ENCODE data around the gene INSRR.

Gene INSRR

DNA sequence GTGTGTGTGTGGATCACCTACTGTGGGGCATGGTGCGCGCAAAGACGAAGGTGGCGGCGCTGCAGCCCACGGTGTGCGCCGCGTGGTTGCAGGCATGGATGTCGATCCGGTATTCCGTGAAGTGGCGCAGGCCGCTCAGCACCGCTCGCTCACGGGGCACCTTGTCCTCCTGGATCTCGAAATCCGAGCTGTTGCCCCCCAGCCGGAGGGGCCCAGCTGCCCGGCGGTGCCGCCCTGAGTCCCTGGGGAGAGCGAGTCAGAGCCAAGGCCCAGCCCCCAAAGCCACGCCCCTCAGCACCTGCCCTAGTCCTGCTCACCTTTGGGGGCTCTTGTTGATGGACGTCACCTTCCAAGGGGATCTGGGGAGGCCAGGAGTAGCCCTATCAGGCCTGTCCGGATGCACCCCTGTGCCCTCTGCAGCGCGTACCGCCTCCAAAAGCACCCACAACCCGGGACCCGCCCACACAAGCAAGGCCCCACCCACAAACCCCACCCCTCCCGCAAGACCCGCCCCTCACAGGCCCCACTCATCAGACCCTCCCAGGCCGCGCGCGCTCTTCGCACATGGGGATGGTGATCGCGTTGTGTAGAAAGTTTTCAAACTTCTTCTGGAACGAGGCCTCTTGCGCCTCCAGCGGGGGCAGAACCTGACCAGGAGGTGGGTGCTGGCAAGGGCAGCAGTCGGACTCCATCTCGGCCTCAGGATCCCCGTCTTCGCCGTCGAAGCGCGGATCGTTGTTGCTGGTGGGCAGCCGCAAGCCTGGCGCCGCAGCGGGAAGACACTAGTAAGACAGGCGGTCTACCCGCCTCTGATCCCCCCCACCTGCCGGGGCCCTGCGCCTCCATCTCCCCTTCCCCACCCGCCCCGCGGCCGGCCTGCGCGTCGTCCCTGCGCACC lies 13.6 kb downstream of the INSRR start:
- Histone ChIP-seq H3K4me1 (peaks cover 0 to 16% (median 9%) of the 10 kb centered on the region in 4 donors), H3K9me3 (no peaks in the 10 kb centered on the region), H3K27me3 (peaks cover 0 to 92% of the 10 kb centered on the region in 2 donors), H3K27ac (no peak overlapping the region), H3K36me3 (no peaks in the 10 kb centered on the region), H3K4me3 (no peak overlapping the region)
- no peak for DNase-seq
- intact Hi-C loops (cut with DNase I; ENCODE audit: low total_unique reads): no loop called here
- TF ChIP-seq, protein P1, sequence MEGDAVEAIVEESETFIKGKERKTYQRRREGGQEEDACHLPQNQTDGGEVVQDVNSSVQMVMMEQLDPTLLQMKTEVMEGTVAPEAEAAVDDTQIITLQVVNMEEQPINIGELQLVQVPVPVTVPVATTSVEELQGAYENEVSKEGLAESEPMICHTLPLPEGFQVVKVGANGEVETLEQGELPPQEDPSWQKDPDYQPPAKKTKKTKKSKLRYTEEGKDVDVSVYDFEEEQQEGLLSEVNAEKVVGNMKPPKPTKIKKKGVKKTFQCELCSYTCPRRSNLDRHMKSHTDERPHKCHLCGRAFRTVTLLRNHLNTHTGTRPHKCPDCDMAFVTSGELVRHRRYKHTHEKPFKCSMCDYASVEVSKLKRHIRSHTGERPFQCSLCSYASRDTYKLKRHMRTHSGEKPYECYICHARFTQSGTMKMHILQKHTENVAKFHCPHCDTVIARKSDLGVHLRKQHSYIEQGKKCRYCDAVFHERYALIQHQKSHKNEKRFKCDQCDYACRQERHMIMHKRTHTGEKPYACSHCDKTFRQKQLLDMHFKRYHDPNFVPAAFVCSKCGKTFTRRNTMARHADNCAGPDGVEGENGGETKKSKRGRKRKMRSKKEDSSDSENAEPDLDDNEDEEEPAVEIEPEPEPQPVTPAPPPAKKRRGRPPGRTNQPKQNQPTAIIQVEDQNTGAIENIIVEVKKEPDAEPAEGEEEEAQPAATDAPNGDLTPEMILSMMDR (IDR thresholded peaks at IDR 0.05): no peak

DNA sequence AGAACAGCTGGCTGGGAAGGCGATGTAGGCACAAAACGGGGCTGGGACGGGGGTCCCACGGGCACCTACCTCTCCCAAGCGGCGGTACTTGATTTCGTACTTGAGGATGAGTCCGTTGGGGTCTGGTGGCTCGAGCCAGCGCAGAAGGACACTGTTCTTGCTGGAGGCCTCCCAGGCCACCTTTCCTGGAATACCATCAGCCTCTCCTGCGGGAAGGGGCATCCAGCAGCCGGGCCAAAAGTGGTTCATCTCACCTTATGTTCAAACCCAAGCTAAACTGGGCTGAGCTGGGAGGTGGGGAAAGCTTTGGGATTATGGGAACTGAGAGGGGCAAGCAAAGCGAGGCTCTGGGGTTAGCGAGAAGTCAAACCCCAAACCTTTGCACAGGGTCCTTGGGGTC lies 14.3 kb downstream of the INSRR start:
- DNase-seq: no peak
- Histone ChIP-seq H3K27ac (no peak overlapping the region), H3K27me3 (peaks cover 0 to 99% of the 10 kb centered on the region in 2 donors), H3K4me3 (no peak overlapping the region), H3K4me1 (peaks cover 0 to 16% (median 9%) of the 10 kb centered on the region in 4 donors), H3K9me3 (no peaks in the 10 kb centered on the region), H3K36me3 (no peaks in the 10 kb centered on the region)
- intact Hi-C loops (cut with DNase I; ENCODE audit: low total_unique reads): loop anchor here (5.0 kb wide), 2 partner anchors 38 to 78 kb away; partner anchors contain the start of gene LRRC71
- TF ChIP-seq, protein P1 (IDR thresholded peaks at IDR 0.05): no peak

DNA sequence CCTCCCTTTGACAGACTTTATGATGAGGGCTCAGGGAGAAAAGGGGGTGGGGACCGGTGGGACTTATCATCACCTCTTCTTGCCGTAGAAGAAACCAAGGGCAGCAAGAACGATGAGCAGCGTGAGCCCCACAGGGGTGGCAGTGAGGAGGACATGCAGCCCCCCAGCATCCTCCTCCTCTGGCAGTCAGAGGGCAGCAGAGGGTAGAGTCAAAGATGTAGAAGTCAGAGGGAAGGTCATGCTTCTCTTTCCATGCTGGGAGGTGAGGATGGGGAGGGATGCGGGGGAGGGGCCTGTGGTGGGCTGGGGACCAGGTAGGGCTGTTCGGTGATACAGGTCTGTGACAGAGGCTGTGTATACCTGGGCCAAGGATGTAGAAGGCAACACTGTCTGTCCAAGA lies 14.8 kb downstream of the INSRR start:
- Histone ChIP-seq H3K4me3 (no peak overlapping the region), H3K36me3 (no peaks in the 10 kb centered on the region), H3K9me3 (no peaks in the 10 kb centered on the region), H3K27me3 (peaks cover 0 to 99% of the 10 kb centered on the region in 2 donors), H3K4me1 (peaks cover 0 to 16% (median 9%) of the 10 kb centered on the region in 4 donors), H3K27ac (no peak overlapping the region)
- no peak for DNase-seq
- intact Hi-C loops (cut with DNase I; ENCODE audit: low total_unique reads): loop anchor here (5.0 kb wide), 2 partner anchors 38 to 78 kb away; partner anchors contain the start of gene LRRC71
- TF ChIP-seq, protein P1 (IDR thresholded peaks at IDR 0.05): no peak

DNA sequence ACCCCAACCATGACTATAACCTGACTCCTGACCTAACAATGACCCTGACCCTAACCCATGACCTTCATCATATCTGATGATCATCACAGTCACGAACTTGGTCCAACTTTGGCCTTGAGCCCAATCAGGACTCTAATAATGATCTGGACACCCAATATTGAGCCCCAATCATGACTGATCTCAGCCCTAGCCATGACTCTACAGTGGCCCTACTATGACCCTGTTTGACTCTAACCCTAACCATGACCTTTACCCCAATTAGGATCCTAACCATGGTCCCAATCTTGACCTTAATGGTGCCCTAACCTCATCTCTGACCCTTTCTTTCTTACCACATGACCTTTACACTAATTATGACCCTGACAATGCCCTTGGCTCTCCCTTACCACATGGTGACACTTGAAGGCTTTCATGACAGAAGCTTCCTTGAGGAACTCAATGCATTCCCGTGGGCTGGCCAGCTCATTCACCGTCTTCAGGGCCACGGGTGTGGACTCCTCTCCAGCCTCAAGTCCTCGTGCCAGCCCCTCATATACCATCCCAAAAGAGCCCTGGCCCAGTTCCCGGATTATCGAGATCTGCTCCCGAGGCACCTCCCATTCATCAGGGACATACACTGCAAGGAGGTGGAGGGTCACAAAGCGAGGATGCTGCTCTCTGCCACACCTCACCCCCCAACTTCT lies 16.2 kb downstream of the INSRR start:
- H3K27ac ChIP-seq: no peak overlapping the region
- H3K4me1 ChIP-seq: peaks cover 0 to 10% (median 9%) of the 10 kb centered on the region in 4 donors
- H3K27me3 ChIP-seq: peaks cover 0 to 97% of the 10 kb centered on the region in 2 donors
- no peaks in the 10 kb centered on the region for H3K9me3 ChIP-seq
- no peak for DNase-seq
- TF ChIP-seq, protein P1 (IDR thresholded peaks at IDR 0.05): no peak
- no peaks in the 10 kb centered on the region for H3K36me3 ChIP-seq
- no peak overlapping the region for H3K4me3 ChIP-seq
- intact Hi-C loops (cut with DNase I; ENCODE audit: low total_unique reads): loop anchor here (5.0 kb wide), 2 partner anchors 40 to 80 kb away; partner anchors contain the start of gene LRRC71

DNA sequence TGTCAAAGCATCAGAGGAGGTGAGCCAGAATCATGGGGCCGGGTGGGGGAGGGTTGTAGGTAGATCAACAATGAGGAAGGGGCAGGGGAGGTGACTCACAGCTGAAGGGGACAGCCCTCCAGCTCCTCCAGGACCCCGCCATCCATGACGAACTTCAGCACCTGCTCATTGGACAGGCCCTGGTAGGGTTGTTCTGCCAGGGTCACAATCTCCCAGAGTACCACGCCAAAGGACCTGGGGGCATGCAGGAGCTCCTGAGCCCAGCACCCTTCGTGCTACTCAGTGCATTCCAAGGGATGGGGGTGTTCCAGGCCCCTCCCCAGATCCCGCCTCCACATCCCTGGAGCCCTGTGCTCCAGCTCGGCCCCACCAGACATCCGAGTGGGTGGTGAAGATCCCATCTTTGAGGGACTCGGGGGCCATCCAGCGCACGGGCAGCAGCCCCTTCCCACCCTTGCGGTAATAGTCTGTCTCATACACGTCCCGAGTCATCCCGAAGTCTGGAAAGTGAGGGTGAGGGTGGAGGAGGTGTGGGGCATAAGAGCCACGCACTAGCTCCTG lies 17.5 kb downstream of the INSRR start:
- H3K36me3 ChIP-seq: no peaks in the 10 kb centered on the region
- no peaks in the 10 kb centered on the region for H3K9me3 ChIP-seq
- TF ChIP-seq, protein P1 (IDR thresholded peaks at IDR 0.05): no peak
- intact Hi-C loops (cut with DNase I; ENCODE audit: low total_unique reads): loop anchor here (5.0 kb wide), 2 partner anchors 41 to 81 kb away; partner anchors contain the start of gene LRRC71
- no peak overlapping the region for H3K4me3 ChIP-seq
- no peak for DNase-seq
- H3K27ac ChIP-seq: no peak overlapping the region
- peaks cover 0 to 10% (median 9%) of the 10 kb centered on the region in 4 donors for H3K4me1 ChIP-seq
- H3K27me3 ChIP-seq: peaks cover 0 to 97% of the 10 kb centered on the region in 2 donors

All from tibial artery (tissue), 4 donors.